Measurements from ENCODE around the gene PFKP.

- no peak for TF ChIP-seq CTCF (IDR thresholded peaks at IDR 0.05)
- no peak for TF ChIP-seq POLR2A (IDR thresholded peaks at IDR 0.05)
Observed at GRCh38 chr10:3140280-3140679, 72.9 kb downstream of the PFKP start.
